Measurements from ENCODE around the gene PAX7. TPM values are rescaled to one million over a fixed set of nuclear protein-coding genes. Genes with fewer than 3 reads are reported as not detected.

Gene PAX7
- total and polyA plus RNA-seq, 2 donors (not counting 3 experiments of a cell fraction or from before 2014, with no cell fraction given) = not detected

DNA sequence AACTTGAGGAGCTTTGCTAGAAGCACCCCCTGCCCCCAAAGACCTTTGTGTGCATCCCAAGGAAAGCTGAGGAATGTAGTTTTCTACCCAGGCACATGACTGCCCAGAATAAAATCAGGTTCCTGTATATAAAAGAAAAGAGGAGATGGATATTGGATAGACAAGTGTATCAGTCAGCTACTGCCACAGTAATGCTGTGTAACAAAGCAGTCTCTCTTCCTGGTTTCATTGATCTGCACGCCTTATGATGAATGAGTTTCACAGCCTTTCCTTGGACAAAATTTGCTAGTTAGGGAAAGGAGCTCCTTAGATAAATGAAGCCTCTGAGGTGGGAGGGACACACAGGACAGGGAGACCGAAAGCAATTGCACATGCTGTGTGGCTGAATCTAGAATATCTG, 120.0 kb downstream of the PAX7 start:
- BruUV-seq (replicated peaks) = no TSS peak
- POLR2A ChIA-PET = no interaction called here
- Histone ChIP-seq H3K4me2 (ENCODE audit: insufficient read depth, low read length) (no peak overlapping the region), H3K4me3 (replicated peaks in 1 of 3; ENCODE audit: insufficient read depth in 1 of 3, low read depth in 1 of 3, low read length in 3 of 3) (no peak overlapping the region), H3K27ac (ENCODE audit: insufficient read depth, low read depth, low read length) (no peak overlapping the region), H3K4me1 (ENCODE audit: control insufficient read depth, extremely low read depth, insufficient read depth, low read length) (no peaks in the 10 kb centered on the region), H3K9ac (replicated peaks; ENCODE audit: extremely low read depth, insufficient read depth, low read length) (no peak overlapping the region), H3K36me3 (ENCODE audit: control insufficient read depth in 2 of 2, extremely low read depth in 1 of 2, insufficient read depth in 2 of 2, low read length in 2 of 2) (no peaks in the 10 kb centered on the region), H3K9me3 (replicated peaks; ENCODE audit: control insufficient read depth, insufficient read depth, low read length) (no peaks in the 10 kb centered on the region), H3K27me3 (ENCODE audit: control insufficient read depth in 2 of 2, insufficient read depth in 2 of 2, low read length in 2 of 2) (no peaks in the 10 kb centered on the region), H2AFZ (ENCODE audit: low read depth, low read length) (no peak overlapping the region), H4K20me1 (replicated peaks; ENCODE audit: control insufficient read depth, extremely low read depth, insufficient read depth, low read length) (no peaks in the 10 kb centered on the region), H3K9me1 (replicated peaks; ENCODE audit: control insufficient read depth, extremely low read depth, insufficient read depth, low read length) (no peaks in the 10 kb centered on the region), H3K79me2 (ENCODE audit: control insufficient read depth, insufficient read depth, low read length) (no peaks in the 10 kb centered on the region)
- dilution Hi-C loops (cut with MboI; ENCODE audit: extremely low pct_ligation_motif_present, low sequenced_read_pairs) (no loop called here), intact Hi-C loops (cut with micrococcal nuclease) (no loop called here)
- no peak for TF ChIP-seq FOS (IDR thresholded peaks at IDR 0.05; ENCODE audit: borderline replicate concordance, insufficient read depth, low read length)
- TF ChIP-seq, protein P1, sequence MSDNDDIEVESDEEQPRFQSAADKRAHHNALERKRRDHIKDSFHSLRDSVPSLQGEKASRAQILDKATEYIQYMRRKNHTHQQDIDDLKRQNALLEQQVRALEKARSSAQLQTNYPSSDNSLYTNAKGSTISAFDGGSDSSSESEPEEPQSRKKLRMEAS (IDR thresholded peaks at IDR 0.05; ENCODE audit: insufficient read depth, insufficient read length) = no peak
- TF ChIP-seq MYC (IDR thresholded peaks at IDR 0.05; ENCODE audit: low read depth, low read length) = no peak
- TF ChIP-seq, protein P2, sequence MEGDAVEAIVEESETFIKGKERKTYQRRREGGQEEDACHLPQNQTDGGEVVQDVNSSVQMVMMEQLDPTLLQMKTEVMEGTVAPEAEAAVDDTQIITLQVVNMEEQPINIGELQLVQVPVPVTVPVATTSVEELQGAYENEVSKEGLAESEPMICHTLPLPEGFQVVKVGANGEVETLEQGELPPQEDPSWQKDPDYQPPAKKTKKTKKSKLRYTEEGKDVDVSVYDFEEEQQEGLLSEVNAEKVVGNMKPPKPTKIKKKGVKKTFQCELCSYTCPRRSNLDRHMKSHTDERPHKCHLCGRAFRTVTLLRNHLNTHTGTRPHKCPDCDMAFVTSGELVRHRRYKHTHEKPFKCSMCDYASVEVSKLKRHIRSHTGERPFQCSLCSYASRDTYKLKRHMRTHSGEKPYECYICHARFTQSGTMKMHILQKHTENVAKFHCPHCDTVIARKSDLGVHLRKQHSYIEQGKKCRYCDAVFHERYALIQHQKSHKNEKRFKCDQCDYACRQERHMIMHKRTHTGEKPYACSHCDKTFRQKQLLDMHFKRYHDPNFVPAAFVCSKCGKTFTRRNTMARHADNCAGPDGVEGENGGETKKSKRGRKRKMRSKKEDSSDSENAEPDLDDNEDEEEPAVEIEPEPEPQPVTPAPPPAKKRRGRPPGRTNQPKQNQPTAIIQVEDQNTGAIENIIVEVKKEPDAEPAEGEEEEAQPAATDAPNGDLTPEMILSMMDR (IDR thresholded peaks at IDR 0.05; ENCODE audit: extremely low read depth in 1 of 2, insufficient read depth in 1 of 2, low read depth in 1 of 2, low read length in 2 of 2) = no peak
- no peak for TF ChIP-seq JUN (IDR thresholded peaks at IDR 0.05; ENCODE audit: borderline replicate concordance, insufficient read depth, insufficient read length, low read depth)
- CTCF ChIA-PET = no interaction called here
- FAIRE-seq (no peak), DNase-seq (ENCODE audit: low read depth, low spot score) (no peak)

DNA sequence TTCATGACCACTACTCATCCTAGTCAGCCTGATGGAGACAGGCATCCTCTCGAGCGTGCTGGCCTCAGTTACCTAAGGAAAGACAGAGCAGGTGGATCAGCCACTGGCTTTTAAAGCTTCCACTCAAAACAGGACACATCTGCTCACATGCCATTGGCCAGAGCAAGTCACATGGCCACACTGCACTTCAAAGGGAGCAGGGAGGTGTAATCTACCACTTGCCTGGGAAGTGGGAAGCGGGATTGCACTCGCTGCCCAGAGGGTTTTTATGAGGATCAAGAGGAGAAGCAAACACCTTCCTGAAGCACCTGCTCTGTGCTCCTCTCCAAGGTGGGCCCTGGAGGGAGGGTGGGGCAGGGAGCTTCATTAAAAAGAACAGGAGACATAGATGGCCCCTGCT, 120.8 kb downstream of the PAX7 start:
- BruUV-seq (replicated peaks) = no TSS peak
- TF ChIP-seq POLR2AphosphoS5 (IDR thresholded peaks at IDR 0.05; ENCODE audit: insufficient read depth, low read depth, low read length) = no peak
- no peak for TF ChIP-seq POLR2A (IDR thresholded peaks at IDR 0.05; ENCODE audit: low read depth, low read length)
- no peak for TF ChIP-seq MYC (IDR thresholded peaks at IDR 0.05; ENCODE audit: low read depth, low read length)
- TF ChIP-seq, protein P1 (IDR thresholded peaks at IDR 0.05; ENCODE audit: insufficient read depth, insufficient read length) = no peak
- no peak for TF ChIP-seq FOS (IDR thresholded peaks at IDR 0.05; ENCODE audit: borderline replicate concordance, insufficient read depth, low read length)
- no peak for TF ChIP-seq EZH2 (IDR thresholded peaks at IDR 0.05; ENCODE audit: borderline replicate concordance, low read depth, low read length, severe bottlenecking)
- TF ChIP-seq, protein P2 (IDR thresholded peaks at IDR 0.05; ENCODE audit: extremely low read depth in 1 of 2, insufficient read depth in 1 of 2, low read depth in 1 of 2, low read length in 2 of 2) = no peak
- TF ChIP-seq GATA2 (IDR thresholded peaks at IDR 0.05; ENCODE audit: insufficient read depth, insufficient read length, low read depth, low read length) = no peak
- TF ChIP-seq JUN (IDR thresholded peaks at IDR 0.05; ENCODE audit: borderline replicate concordance, insufficient read depth, insufficient read length, low read depth) = no peak
- Histone ChIP-seq H2AFZ (ENCODE audit: low read depth, low read length) (no peak overlapping the region), H3K4me3 (replicated peaks in 1 of 3; ENCODE audit: insufficient read depth in 1 of 3, low read depth in 1 of 3, low read length in 3 of 3) (no peak overlapping the region), H3K36me3 (ENCODE audit: control insufficient read depth in 2 of 2, extremely low read depth in 1 of 2, insufficient read depth in 2 of 2, low read length in 2 of 2) (no peaks in the 10 kb centered on the region), H4K20me1 (replicated peaks; ENCODE audit: control insufficient read depth, extremely low read depth, insufficient read depth, low read length) (no peaks in the 10 kb centered on the region), H3K9ac (replicated peaks; ENCODE audit: extremely low read depth, insufficient read depth, low read length) (no peak overlapping the region), H3K27me3 (ENCODE audit: control insufficient read depth in 2 of 2, insufficient read depth in 2 of 2, low read length in 2 of 2) (no peaks in the 10 kb centered on the region), H3K9me1 (replicated peaks; ENCODE audit: control insufficient read depth, extremely low read depth, insufficient read depth, low read length) (no peaks in the 10 kb centered on the region), H3K27ac (ENCODE audit: insufficient read depth, low read depth, low read length) (no peak overlapping the region), H3K4me1 (ENCODE audit: control insufficient read depth, extremely low read depth, insufficient read depth, low read length) (no peaks in the 10 kb centered on the region), H3K79me2 (ENCODE audit: control insufficient read depth, insufficient read depth, low read length) (no peaks in the 10 kb centered on the region), H3K9me3 (replicated peaks; ENCODE audit: control insufficient read depth, insufficient read depth, low read length) (no peaks in the 10 kb centered on the region), H3K4me2 (ENCODE audit: insufficient read depth, low read length) (no peak overlapping the region)
- DNase-seq (ENCODE audit: low read depth, low spot score) (no peak), FAIRE-seq (no peak)
- ChIA-PET CTCF (no interaction called here), POLR2A (no interaction called here)
- dilution Hi-C loops (cut with MboI; ENCODE audit: extremely low pct_ligation_motif_present, low sequenced_read_pairs) = no loop called here
- intact Hi-C loops (cut with micrococcal nuclease) = no loop called here
